Trophoblast cell (in vitro differentiated cells and primary cell): Measurements from ENCODE around the gene ASB18.
A peak's percentile ranks its signal among the peaks of the same experiment; 100 is the strongest.
"Not testable (repeated sequence)": the region's sequence is repeated elsewhere in the genome, so short reads cannot be mapped to it uniquely, and the experiment has no call there.

Experiments
- DNase-seq, 2 donors: peaks; one replicate each; pipeline ENCODE4 v3.0.0-alpha.2; 2016
- H2AFZ ChIP-seq: 2 replicates; pipeline ENCODE4 v1.6.1; 2013; ENCODE audit warnings: low read length, moderate library complexity, mild to moderate bottlenecking; ENCODE audit not compliant: insufficient read depth, poor library complexity
- H2AK5ac ChIP-seq: 2 replicates; pipeline ENCODE4 v1.6.1; 2013; ENCODE audit warnings: mild to moderate bottlenecking, low read length
- H2BK120ac ChIP-seq: 2 replicates; pipeline ENCODE4 v1.6.1; 2013; ENCODE audit warnings: low read length, mild to moderate bottlenecking, moderate library complexity; ENCODE audit not compliant: insufficient read depth, poor library complexity
- H2BK12ac ChIP-seq: 2 replicates; pipeline ENCODE4 v1.6.1; 2013; ENCODE audit warnings: mild to moderate bottlenecking, low read length, moderate library complexity
- H2BK5ac ChIP-seq: 2 replicates; pipeline ENCODE4 v1.6.1; 2013; ENCODE audit warnings: low read length, low read depth, moderate library complexity, mild to moderate bottlenecking; ENCODE audit not compliant: poor library complexity
- H3K14ac ChIP-seq: 2 replicates; pipeline ENCODE4 v1.6.1; 2013; ENCODE audit warnings: mild to moderate bottlenecking, low read length
- H3K18ac ChIP-seq: 2 replicates; pipeline ENCODE4 v1.6.1; 2013; ENCODE audit warnings: mild to moderate bottlenecking, low read length
- H3K23ac ChIP-seq: 2 replicates; pipeline ENCODE4 v1.6.1; 2013; ENCODE audit warnings: low read length
- H3K27ac ChIP-seq: 2 replicates; pipeline ENCODE4 v1.5.1; 2013; ENCODE audit warnings: low read depth, mild to moderate bottlenecking, inconsistent platforms, low read length, moderate library complexity
- H3K27me3 ChIP-seq: 2 replicates; pipeline ENCODE4 v1.6.1; 2013; ENCODE audit warnings: inconsistent platforms, mild to moderate bottlenecking, low read length, moderate library complexity; ENCODE audit not compliant: insufficient read depth
- H3K36me3 ChIP-seq, 2 experiments: 1 replicate in 1 of 2; 2 replicates in 1 of 2; pipeline ENCODE4 v1.6.1; 2013; ENCODE audit warnings: low read length in 2 of 2, mild to moderate bottlenecking in 2 of 2, moderate library complexity in 1 of 2; ENCODE audit not compliant: insufficient read depth in 2 of 2, control insufficient read depth in 1 of 2
- H3K4ac ChIP-seq: 2 replicates; pipeline ENCODE4 v1.6.1; 2013; ENCODE audit warnings: low read depth, mild to moderate bottlenecking, low read length, moderate library complexity
- H3K4me1 ChIP-seq, 2 experiments: 1 replicate in 1 of 2; 2 replicates in 1 of 2; pipeline ENCODE4 v1.6.1; 2013; ENCODE audit warnings: low read length in 2 of 2, mild to moderate bottlenecking in 2 of 2, moderate library complexity in 1 of 2; ENCODE audit not compliant: insufficient read depth in 2 of 2, control insufficient read depth in 1 of 2
- H3K4me2 ChIP-seq: 2 replicates; pipeline ENCODE4 v1.6.1; 2013; ENCODE audit warnings: inconsistent platforms, mild to moderate bottlenecking, low read length, moderate library complexity
- H3K4me3 ChIP-seq: 2 replicates; pipeline ENCODE4 v1.5.1; 2013; ENCODE audit warnings: mild to moderate bottlenecking, low read depth, low read length, inconsistent platforms
- H3K79me1 ChIP-seq: one replicate; pipeline ENCODE4 v1.6.1; 2013; ENCODE audit warnings: low read length
- H3K79me2 ChIP-seq: 2 replicates; pipeline ENCODE4 v1.6.1; 2013; ENCODE audit warnings: low read length, mild to moderate bottlenecking; ENCODE audit not compliant: control insufficient read depth, insufficient read depth, poor library complexity
- H3K9ac ChIP-seq: 2 replicates; pipeline ENCODE4 v1.6.1; 2013; ENCODE audit warnings: mild to moderate bottlenecking, low read length
- H3K9me3 ChIP-seq: 2 replicates; pipeline ENCODE4 v1.6.1; 2013; ENCODE audit warnings: low read depth, mild to moderate bottlenecking, control low read depth, inconsistent platforms, low read length; ENCODE audit not compliant: insufficient read depth
- H4K12ac ChIP-seq: 2 replicates; pipeline ENCODE4 v1.6.1; 2013; ENCODE audit warnings: low read depth, mild to moderate bottlenecking, low read length, moderate library complexity
- H4K8ac ChIP-seq: 2 replicates; pipeline ENCODE4 v1.6.1; 2013; ENCODE audit warnings: low read depth, mild to moderate bottlenecking, low read length, moderate library complexity
- H4K91ac ChIP-seq: one replicate; pipeline ENCODE4 v1.6.1; 2013; ENCODE audit warnings: low read depth, mild to moderate bottlenecking, low read length, moderate library complexity
- WGBS: extraction: QIAGEN DNeasy Blood & Tissue Kit; methylation state at CpG from one replicate; pipeline ENCODE4 v1.1.7; 2013; ENCODE audit warnings: missing lambda C conversion rate; ENCODE audit not compliant: insufficient read length, insufficient coverage; ENCODE audit errors: extremely low coverage; 5-methylcytosine and 5-hydroxymethylcytosine counted together

ASB18 gene

DNA sequence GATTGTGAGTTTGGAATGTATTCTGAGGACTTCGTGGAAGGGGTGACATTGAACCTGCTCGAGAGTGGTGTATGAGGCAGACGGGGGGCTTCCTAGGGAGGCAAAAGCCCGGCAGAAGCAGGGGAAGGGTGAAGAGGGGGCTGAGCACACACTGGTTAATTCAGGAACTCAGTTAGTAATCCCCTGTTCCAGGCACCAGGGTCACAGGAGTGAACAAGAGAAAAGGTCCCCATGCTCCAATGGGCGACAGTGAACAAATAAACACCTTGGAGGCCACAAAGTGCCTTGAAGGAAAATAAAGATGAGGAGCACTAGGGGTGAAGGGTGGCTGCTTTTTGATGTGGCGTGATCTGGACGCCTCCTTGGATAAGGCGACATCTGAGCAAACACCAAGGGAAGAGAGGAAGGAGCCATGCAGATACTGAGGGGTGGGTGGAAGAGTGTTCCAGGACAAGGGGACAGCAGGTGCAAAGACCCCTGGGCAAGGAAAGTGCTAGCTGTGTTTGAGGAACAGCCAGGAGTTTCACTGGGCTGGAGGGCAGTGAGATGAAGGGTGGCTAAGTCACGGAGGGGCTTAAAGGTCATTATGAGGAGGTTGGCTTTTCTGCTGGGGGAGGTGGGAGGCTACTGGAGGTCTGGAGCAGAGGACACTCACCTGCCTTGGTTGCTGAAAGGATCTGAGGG is 26.7 kb upstream of the ASB18 start:
- Histone ChIP-seq H2BK5ac (no peak overlapping the region), H3K79me2 (no peaks in the 10 kb centered on the region), H3K27me3 (no peaks in the 10 kb centered on the region), H3K18ac (no peak overlapping the region), H3K4me3 (no peak overlapping the region), H3K79me1 (no peaks in the 10 kb centered on the region), H2AFZ (no peak overlapping the region), H3K4me1 (no peaks in the 10 kb centered on the region), H3K14ac (no peak overlapping the region), H3K23ac (no peak overlapping the region), H3K27ac (no peak overlapping the region), H2AK5ac (no peak overlapping the region), H3K9ac (no peak overlapping the region), H2BK12ac (no peak overlapping the region), H3K4ac (no peak overlapping the region), H3K36me3 (no peaks in the 10 kb centered on the region), H3K4me2 (no peak overlapping the region), H4K8ac (no peak overlapping the region), H4K91ac (no peak overlapping the region), H2BK120ac (no peak overlapping the region), H3K9me3 (peaks cover 5% of the 10 kb centered on the region), H4K12ac (no peak overlapping the region)
- 100% methylated on average over 1 of the region's 9 CpGs for WGBS
- no peak for DNase-seq

GRCh38 chr2:236289766-236290462 is 25.7 kb upstream of the ASB18 start:
- H2AK5ac ChIP-seq, result no peak overlapping the region
- H3K18ac ChIP-seq, result no peak overlapping the region
- WGBS, result no CpG with 5 or more reads among the region's 9 CpGs
- no peak overlapping the region for H3K14ac ChIP-seq
- no peaks in the 10 kb centered on the region for H3K36me3 ChIP-seq
- no peaks in the 10 kb centered on the region for H3K27me3 ChIP-seq
- H2BK120ac ChIP-seq, result no peak overlapping the region
- no peak overlapping the region for H3K4me2 ChIP-seq
- H3K9me3 ChIP-seq, result peaks cover 5% of the 10 kb centered on the region
- H3K9ac ChIP-seq, result no peak overlapping the region
- H4K12ac ChIP-seq, result no peak overlapping the region
- H3K23ac ChIP-seq, result no peak overlapping the region
- H3K79me2 ChIP-seq, result no peaks in the 10 kb centered on the region
- H3K27ac ChIP-seq, result no peak overlapping the region
- H3K4me1 ChIP-seq, result no peaks in the 10 kb centered on the region
- H4K8ac ChIP-seq, result no peak overlapping the region
- no peaks in the 10 kb centered on the region for H3K79me1 ChIP-seq
- no peak overlapping the region for H4K91ac ChIP-seq
- no peak overlapping the region for H3K4ac ChIP-seq
- H2BK12ac ChIP-seq, result no peak overlapping the region
- no peak overlapping the region for H2BK5ac ChIP-seq
- no peak overlapping the region for H3K4me3 ChIP-seq
- DNase-seq, result no peak
- H2AFZ ChIP-seq, result no peak overlapping the region

- H2BK120ac ChIP-seq, H3K27ac ChIP-seq, H4K8ac ChIP-seq, H2AK5ac ChIP-seq, H3K9me3 ChIP-seq, H3K9ac ChIP-seq, H3K4me2 ChIP-seq, H3K27me3 ChIP-seq, H2AFZ ChIP-seq, H2BK12ac ChIP-seq, H3K4me3 ChIP-seq, H3K4ac ChIP-seq, H3K23ac ChIP-seq, H3K18ac ChIP-seq, H3K36me3 ChIP-seq, H3K79me2 ChIP-seq, H3K79me1 ChIP-seq, H4K12ac ChIP-seq, H3K4me1 ChIP-seq, DNase-seq, H3K14ac ChIP-seq, H2BK5ac ChIP-seq, H4K91ac ChIP-seq: not testable (repeated sequence)
- no CpG with 5 or more reads among the region's 1 CpG for WGBS
These were observed 24.2 kb upstream of the ASB18 start for GRCh38 chr2:236288373-236288772.

DNA sequence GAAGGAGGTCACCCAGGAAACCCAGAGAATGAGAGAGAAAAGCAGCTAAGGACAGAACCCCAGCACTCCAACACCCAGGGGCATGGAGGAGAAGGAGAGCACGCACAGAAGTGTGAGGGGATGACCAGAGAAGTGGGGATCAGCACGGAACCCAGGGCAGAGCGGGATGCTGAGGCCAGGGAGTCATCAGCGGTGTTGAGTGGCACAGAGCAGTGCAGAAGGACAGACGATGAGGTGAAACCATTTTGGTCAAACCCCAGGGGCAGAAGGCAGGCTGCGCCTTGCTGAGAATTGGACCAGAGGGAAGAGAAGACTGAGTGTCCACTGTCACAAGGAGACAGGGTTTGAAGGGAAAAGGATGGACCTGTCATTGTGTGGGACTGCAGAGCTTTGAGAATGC is 23.4 kb upstream of the ASB18 start:
- Histone ChIP-seq H3K9me3 (peaks cover 5% of the 10 kb centered on the region), H2BK5ac (no peak overlapping the region), H3K79me2 (no peaks in the 10 kb centered on the region), H4K8ac (no peak overlapping the region), H3K23ac (no peak overlapping the region), H2AFZ (no peak overlapping the region), H3K27me3 (no peaks in the 10 kb centered on the region), H4K91ac (no peak overlapping the region), H3K4me1 (no peaks in the 10 kb centered on the region), H3K79me1 (no peaks in the 10 kb centered on the region), H3K14ac (no peak overlapping the region), H3K4me2 (no peak overlapping the region), H3K4ac (no peak overlapping the region), H4K12ac (no peak overlapping the region), H3K4me3 (peak overlapping the region; percentile 18), H2BK120ac (no peak overlapping the region), H3K18ac (no peak overlapping the region), H2AK5ac (no peak overlapping the region), H3K36me3 (no peaks in the 10 kb centered on the region), H2BK12ac (no peak overlapping the region), H3K27ac (no peak overlapping the region), H3K9ac (no peak overlapping the region)
- WGBS, result no CpG with 5 or more reads among the region's 6 CpGs
- no peak for DNase-seq
